ENCODE results near the gene ABCB8. TPM values are rescaled to one million over a fixed set of nuclear protein-coding genes. Genes with fewer than 3 reads are reported as not detected.

ABCB8 gene
- total RNA-seq, 2 experiments from 2014 or later = 48.4 to 49.5 TPM

DNA sequence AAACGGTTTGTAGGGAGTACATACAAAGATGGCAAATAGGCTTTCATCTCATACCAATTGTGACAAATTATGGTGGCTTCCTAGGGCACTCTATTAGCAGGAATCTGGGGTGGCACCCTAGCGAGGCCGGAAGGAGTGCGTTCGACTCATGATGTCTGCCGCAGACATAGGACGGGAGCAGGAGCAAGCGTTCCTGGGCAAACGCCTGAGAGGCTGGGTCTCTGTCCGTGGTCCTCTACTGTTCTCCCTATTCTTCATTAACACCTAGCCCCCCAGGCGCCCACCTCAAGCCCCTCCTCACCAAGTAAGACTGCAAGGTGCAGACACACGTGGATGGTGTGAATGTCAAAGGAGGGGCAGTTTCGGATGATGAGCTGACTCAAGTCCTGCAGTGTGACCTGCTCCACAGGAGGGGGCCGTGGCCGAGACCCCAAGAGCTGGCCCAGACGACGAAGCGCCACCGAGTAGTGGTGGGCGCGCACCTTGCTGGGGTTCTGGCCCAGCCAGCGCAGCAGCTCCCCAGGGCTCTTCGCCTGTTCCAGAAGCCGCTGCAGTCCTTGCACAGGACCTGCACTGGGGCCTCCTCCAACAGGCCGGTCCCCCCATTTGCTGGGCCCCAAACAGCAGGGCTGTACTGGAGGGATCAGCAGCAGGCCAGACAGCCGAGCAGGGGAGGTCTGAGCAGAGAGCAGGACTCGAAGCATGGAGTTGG, 51.1 kb downstream of the ABCB8 start:
- intact Hi-C loops (cut with micrococcal nuclease) = no loop called here
- ChIA-PET POLR2A (no interaction called here), CTCF (no interaction called here)
- no peak for DNase-seq
- Mint-ChIP-seq H3K4me3 (peak overlapping the region; percentile 93), H3K4me1 (ENCODE audit: low read depth) (peaks cover 28% of the 10 kb centered on the region), H3K27me3 (no peaks in the 10 kb centered on the region), H3K36me3 (peaks cover 13% of the 10 kb centered on the region), H3K27ac (peak overlapping the region; percentile 86), H3K9me3 (no peaks in the 10 kb centered on the region)

DNA sequence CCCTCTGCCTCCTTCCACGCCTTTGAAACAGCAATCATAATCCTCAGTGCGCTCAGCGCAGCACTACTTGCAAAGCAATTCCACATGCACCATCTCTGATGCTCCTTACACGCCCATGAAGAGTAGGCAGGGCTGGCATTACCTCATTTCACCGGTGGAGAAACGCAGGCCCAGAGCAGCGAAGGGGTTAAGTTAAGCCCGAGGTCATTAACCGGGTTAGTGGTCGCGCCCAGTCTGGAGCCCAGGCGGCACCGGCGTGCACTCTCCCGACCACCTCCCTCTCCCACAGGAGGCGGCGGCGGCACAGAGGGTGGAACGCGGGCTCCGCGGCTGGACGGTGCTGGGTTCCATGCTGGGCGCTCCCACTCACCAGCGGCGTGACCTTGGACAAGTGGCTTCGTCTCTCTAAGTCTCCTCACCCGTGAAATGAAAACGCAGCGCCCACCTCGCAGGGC, 51.8 kb downstream of the ABCB8 start:
- CTCF ChIA-PET = interaction anchor here (0.9 to 1.6 kb wide), 3 partner anchors 30 to 164 kb away, joined by 3 to 9 read pairs (median 4); no protein-coding TSS in a partner anchor
- H3K27ac Mint-ChIP-seq = peak overlapping the region; percentile 86
- no peaks in the 10 kb centered on the region for H3K9me3 Mint-ChIP-seq
- peaks cover 2% of the 10 kb centered on the region for H3K27me3 Mint-ChIP-seq
- peaks cover 13% of the 10 kb centered on the region for H3K36me3 Mint-ChIP-seq
- no peak for DNase-seq
- H3K4me1 Mint-ChIP-seq (ENCODE audit: low read depth) = peaks cover 32% of the 10 kb centered on the region
- intact Hi-C loops (cut with micrococcal nuclease) = loop anchor here (1.0 to 2.0 kb wide), 4 partner anchors 22 to 271 kb away; partner anchors contain the start of genes ABCF2 and CHPF2
- POLR2A ChIA-PET = interaction anchor here (1.0 to 1.5 kb wide), 3 partner anchors 10 to 55 kb away, joined by 3 to 5 read pairs (median 5); partner anchors contain the start of gene ATG9B
- H3K4me3 Mint-ChIP-seq = peak overlapping the region; percentile 93

DNA sequence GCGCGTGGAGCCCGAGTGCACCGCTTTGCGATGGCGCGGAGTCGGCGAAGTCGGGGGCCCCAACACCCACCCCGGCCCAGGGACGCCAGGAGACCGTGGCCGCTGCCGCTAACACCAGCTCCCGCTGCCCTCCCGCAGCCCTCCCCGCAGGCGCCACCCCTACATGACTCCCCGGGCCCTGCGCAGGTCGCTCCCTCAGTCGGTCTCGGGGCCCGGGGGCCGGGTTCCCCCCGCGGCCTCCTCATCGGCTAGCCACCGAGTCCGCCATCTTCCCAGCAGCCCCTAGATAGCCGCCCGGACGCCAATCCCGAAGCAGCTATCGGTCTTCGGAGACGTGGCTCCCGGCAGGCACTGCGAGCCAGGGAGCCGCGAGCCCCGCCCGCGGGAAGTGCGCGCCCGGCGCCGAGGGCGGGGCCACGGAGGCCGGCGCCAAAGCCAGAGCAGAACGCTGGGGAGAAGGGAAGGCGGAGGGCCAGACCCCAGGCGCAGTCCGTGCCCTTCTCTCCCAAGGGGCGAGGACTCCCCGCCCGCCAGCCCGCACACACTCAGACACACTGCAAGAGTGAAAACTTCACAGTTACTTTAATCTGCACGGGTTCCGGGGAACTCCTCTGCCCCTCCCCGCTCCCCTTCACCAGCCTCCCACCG, 52.4 kb downstream of the ABCB8 start, which contains the start of gene FASTK:
FASTK (minus strand) TSS at position 288 of the 648 bp plus-strand sequence; CDS start at position 245, 43 bp downstream.
- ChIA-PET POLR2A (interaction anchor here (0.7 to 1.5 kb wide), 4 partner anchors 9 to 62 kb away, joined by 3 to 5 read pairs (median 4); partner anchors contain the start of gene ATG9B), CTCF (interaction anchor here (0.9 to 1.6 kb wide), 3 partner anchors 30 to 163 kb away, joined by 3 to 9 read pairs (median 4); no protein-coding TSS in a partner anchor)
- Mint-ChIP-seq H3K4me1 (ENCODE audit: low read depth) (peaks cover 35% of the 10 kb centered on the region), H3K27me3 (peaks cover 5% of the 10 kb centered on the region), H3K4me3 (peak within 1 kb of the TSS; percentile 98), H3K9me3 (no peaks in the 10 kb centered on the region), H3K36me3 (peaks cover 11% of the 10 kb centered on the region), H3K27ac (peak within 1 kb of the TSS; percentile 86)
- peak; percentile 93 for DNase-seq
- intact Hi-C loops (cut with micrococcal nuclease) = loop anchor here (1.0 to 2.0 kb wide), 4 partner anchors 22 to 270 kb away; partner anchors contain the start of genes ABCF2 and CHPF2

DNA sequence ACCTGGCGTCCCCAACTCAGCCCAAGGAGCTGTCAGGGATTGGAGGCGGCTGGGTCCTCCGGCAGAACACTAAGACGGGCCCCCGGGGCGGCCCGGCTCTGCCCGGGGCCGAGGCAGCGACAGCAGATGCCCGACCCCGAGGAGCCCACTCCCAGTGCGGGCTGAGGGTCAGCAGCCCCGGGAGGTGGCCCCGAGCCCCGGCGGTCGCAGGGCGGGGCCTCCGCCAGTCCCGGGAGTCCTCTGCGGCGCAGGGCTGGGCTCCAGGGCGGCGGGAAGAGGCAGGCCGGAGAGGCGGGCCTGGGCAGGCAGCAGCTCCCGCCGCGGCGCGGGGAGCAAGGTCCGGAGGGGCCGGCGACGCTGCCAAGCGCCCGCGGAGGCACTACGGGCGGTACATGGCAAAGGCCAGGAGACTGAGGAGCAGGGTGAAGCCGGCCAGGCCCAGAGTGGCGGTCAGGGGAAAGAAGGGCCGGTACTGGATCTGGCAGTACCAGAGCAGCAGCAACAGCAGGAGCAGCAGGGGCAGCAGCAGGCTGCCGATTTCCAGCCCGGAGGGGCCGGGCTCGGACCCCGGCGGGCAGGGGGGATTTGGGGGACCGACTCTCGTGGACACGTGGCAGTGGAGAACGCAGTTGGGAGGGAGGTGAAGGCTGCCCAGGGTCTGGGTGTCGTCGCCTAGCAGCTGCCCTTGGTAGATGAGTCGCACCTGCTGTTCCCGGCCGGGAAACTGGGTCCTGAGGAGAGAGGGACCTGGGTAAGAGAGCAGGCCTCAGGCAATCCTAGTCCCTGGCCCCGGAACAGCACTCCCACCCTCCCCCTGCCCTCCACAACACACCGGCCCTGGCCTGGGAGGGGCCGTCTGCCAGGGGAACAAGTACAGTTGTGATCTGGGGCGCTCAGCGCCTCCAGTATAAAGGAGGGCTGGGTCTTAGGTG, 53.2 kb downstream of the ABCB8 start:
- CTCF ChIA-PET = interaction anchor here (0.9 to 1.6 kb wide), 3 partner anchors 29 to 163 kb away, joined by 3 to 9 read pairs (median 4); no protein-coding TSS in a partner anchor
- H3K4me3 Mint-ChIP-seq = peak overlapping the region; percentile 98
- intact Hi-C loops (cut with micrococcal nuclease) = loop anchor here (2.0 kb wide), 2 partner anchors 151 to 269 kb away; partner anchors contain the start of gene CHPF2
- H3K27me3 Mint-ChIP-seq = peaks cover 5% of the 10 kb centered on the region
- no peaks in the 10 kb centered on the region for H3K9me3 Mint-ChIP-seq
- peaks cover 38% of the 10 kb centered on the region for H3K4me1 Mint-ChIP-seq (ENCODE audit: low read depth)
- POLR2A ChIA-PET = interaction anchor here (0.7 to 1.5 kb wide), 4 partner anchors 8 to 63 kb away, joined by 3 to 5 read pairs (median 4); partner anchors contain the start of gene ATG9B
- DNase-seq = no peak
- H3K27ac Mint-ChIP-seq = peak overlapping the region; percentile 70
- peaks cover 6% of the 10 kb centered on the region for H3K36me3 Mint-ChIP-seq

GRCh38 chr7:151082141-151083070, 54.2 kb downstream of the ABCB8 start:
- no peak for DNase-seq
- CTCF ChIA-PET = interaction anchor here (1.8 kb wide), 1 partner anchor 54 kb away, joined by 8 read pairs; the partner anchor contains the start of gene ABCB8
- Mint-ChIP-seq H3K4me1 (ENCODE audit: low read depth) (peaks cover 38% of the 10 kb centered on the region), H3K9me3 (no peaks in the 10 kb centered on the region), H3K27ac (peak overlapping the region; percentile 78), H3K4me3 (peak overlapping the region; percentile 98), H3K36me3 (peaks cover 6% of the 10 kb centered on the region), H3K27me3 (peaks cover 5% of the 10 kb centered on the region)
- POLR2A ChIA-PET = interaction anchor here (0.6 kb wide), 1 partner anchor 24 kb away, joined by 3 read pairs; no protein-coding TSS in a partner anchor
- intact Hi-C loops (cut with micrococcal nuclease) = loop anchor here (1.0 kb wide), 1 partner anchor 54 kb away; the partner anchor contains the start of gene ABCB8

DNA sequence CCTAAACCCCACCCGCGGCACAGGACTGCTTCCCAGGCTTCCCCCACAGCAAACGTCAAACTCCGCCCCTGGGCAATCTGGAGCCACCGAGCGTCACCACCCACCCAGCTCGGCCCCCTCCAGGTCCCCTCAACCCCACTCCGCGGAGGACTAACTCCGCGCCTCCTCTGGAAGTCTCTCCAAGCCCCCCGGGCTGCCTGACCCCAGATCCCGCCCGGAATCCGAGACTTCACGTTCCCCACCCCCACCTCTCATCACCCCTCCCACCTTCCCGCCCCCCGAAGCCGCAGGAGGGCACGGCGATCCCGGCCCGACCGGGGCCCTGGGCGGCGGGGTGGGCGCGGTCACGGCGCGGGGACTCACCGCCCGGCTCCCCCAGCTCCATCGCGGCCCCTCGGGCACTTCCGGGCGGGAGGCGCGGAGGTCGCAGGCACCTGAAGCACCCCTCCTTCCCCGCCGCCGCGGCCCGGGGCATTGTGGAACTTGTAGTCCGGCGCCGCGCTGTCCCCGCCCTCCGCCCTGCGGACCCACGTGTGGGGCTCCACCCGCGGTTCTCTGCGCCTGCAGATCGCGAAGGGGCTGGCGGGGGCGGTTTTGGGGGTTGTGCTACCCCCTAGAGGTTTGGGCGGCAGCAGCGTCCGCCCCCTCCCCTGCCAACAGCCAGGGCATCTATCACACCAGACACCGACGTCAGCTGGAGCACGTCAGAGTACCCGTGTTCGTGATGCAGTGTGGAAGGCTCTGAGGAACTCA, 55.0 kb downstream of the ABCB8 start, which contains the start of gene TMUB1:
TMUB1 (minus strand) TSS at position 423 of the 753 bp plus-strand sequence. CDS start 930 bp downstream, outside the sequence.
- Mint-ChIP-seq H3K27ac (peak within 1 kb of the TSS; percentile 78), H3K27me3 (peaks cover 5% of the 10 kb centered on the region), H3K9me3 (no peaks in the 10 kb centered on the region), H3K4me1 (ENCODE audit: low read depth) (peaks cover 39% of the 10 kb centered on the region), H3K4me3 (peak within 1 kb of the TSS; percentile 98), H3K36me3 (peaks cover 3% of the 10 kb centered on the region)
- intact Hi-C loops (cut with micrococcal nuclease) = loop anchor here (1.0 kb wide), 1 partner anchor 55 kb away; the partner anchor contains the start of gene ABCB8
- peak; percentile 85 for DNase-seq
- POLR2A ChIA-PET = interaction anchor here (0.6 to 1.0 kb wide), 2 partner anchors 23 to 25 kb away, joined by 3 read pairs; no protein-coding TSS in a partner anchor
- CTCF ChIA-PET = interaction anchor here (1.8 to 2.7 kb wide), 2 partner anchors 27 to 55 kb away, joined by 8 to 9 read pairs; partner anchors contain the start of gene ABCB8

- Mint-ChIP-seq H3K27ac (no peak overlapping the region), H3K27me3 (peaks cover 5% of the 10 kb centered on the region), H3K4me3 (peak overlapping the region; percentile 98), H3K4me1 (ENCODE audit: low read depth) (peaks cover 42% of the 10 kb centered on the region), H3K9me3 (no peaks in the 10 kb centered on the region), H3K36me3 (peaks cover 2% of the 10 kb centered on the region)
- POLR2A ChIA-PET = interaction anchor here (1.0 kb wide), 1 partner anchor 23 kb away, joined by 3 read pairs; no protein-coding TSS in a partner anchor
- intact Hi-C loops (cut with micrococcal nuclease) = loop anchor here (1.0 kb wide), 1 partner anchor 55 kb away; the partner anchor contains the start of gene ABCB8
- no peak for DNase-seq
- CTCF ChIA-PET = interaction anchor here (1.8 to 2.7 kb wide), 2 partner anchors 27 to 56 kb away, joined by 8 to 9 read pairs; partner anchors contain the start of gene ABCB8
Observed at GRCh38 chr7:151083824-151084160, 55.5 kb downstream of the ABCB8 start.

- H3K36me3 Mint-ChIP-seq = no peaks in the 10 kb centered on the region
- POLR2A ChIA-PET = no interaction called here
- H3K4me1 Mint-ChIP-seq (ENCODE audit: low read depth) = peaks cover 38% of the 10 kb centered on the region
- no peak overlapping the region for H3K27ac Mint-ChIP-seq
- CTCF ChIA-PET = interaction anchor here (0.8 to 2.7 kb wide), 5 partner anchors 25 to 76 kb away, joined by 3 to 10 read pairs (median 3); no protein-coding TSS in a partner anchor
- peaks cover 5% of the 10 kb centered on the region for H3K27me3 Mint-ChIP-seq
- H3K9me3 Mint-ChIP-seq = no peaks in the 10 kb centered on the region
- DNase-seq = no peak
- intact Hi-C loops (cut with micrococcal nuclease) = no loop called here
- peak overlapping the region; percentile 79 for H3K4me3 Mint-ChIP-seq
Observed at GRCh38 chr7:151085329-151085690, 57.1 kb downstream of the ABCB8 start.
